ENCODE measurements around the gene SDK2. TPM values are rescaled to one million over a fixed set of nuclear protein-coding genes. Genes with fewer than 3 reads are reported as not detected.

Gene SDK2
- polyA plus RNA-seq, 4 donors: 8.9 to 9.8 (median 8.9) TPM

GRCh38 chr17:73297934-73298861 is 346.0 kb downstream of the SDK2 start:
- no peak for DNase-seq (ENCODE audit: low read depth in 4 of 4, low spot score in 3 of 4)

- no peak for DNase-seq (ENCODE audit: low read depth in 4 of 4, low spot score in 3 of 4)
These were observed 350.7 kb downstream of the SDK2 start for GRCh38 chr17:73293480-73293911.

GRCh38 chr17:73293031-73293430 is 351.2 kb downstream of the SDK2 start:
- no peak for DNase-seq (ENCODE audit: low read depth in 4 of 4, low spot score in 3 of 4)

GRCh38 chr17:73292031-73292531 is 352.2 kb downstream of the SDK2 start:
- no peak for DNase-seq (ENCODE audit: low read depth in 4 of 4, low spot score in 3 of 4)

- no peak for DNase-seq (ENCODE audit: low read depth in 4 of 4, low spot score in 3 of 4)
These were observed 352.9 kb downstream of the SDK2 start for GRCh38 chr17:73291260-73291801.

- no peak for DNase-seq (ENCODE audit: low read depth in 4 of 4, low spot score in 3 of 4)
These were observed 353.6 kb downstream of the SDK2 start for GRCh38 chr17:73290399-73291259.

GRCh38 chr17:73289549-73290254 is 354.5 kb downstream of the SDK2 start:
- DNase-seq (ENCODE audit: low read depth in 4 of 4, low spot score in 3 of 4): no peak

- no peak for DNase-seq (ENCODE audit: low read depth in 4 of 4, low spot score in 3 of 4)
These were observed 355.5 kb downstream of the SDK2 start for GRCh38 chr17:73288534-73289302.

GRCh38 chr17:73286863-73287296 is 357.4 kb downstream of the SDK2 start:
- no peak for DNase-seq (ENCODE audit: low read depth in 4 of 4, low spot score in 3 of 4)

GRCh38 chr17:73285916-73286862 is 358.1 kb downstream of the SDK2 start:
- DNase-seq (ENCODE audit: low read depth in 4 of 4, low spot score in 3 of 4): no peak

- no peak for DNase-seq (ENCODE audit: low read depth in 4 of 4, low spot score in 3 of 4)
These were observed 358.7 kb downstream of the SDK2 start for GRCh38 chr17:73285603-73285908.

- DNase-seq (ENCODE audit: low read depth in 4 of 4, low spot score in 3 of 4): no peak
These were observed 359.2 kb downstream of the SDK2 start for GRCh38 chr17:73284906-73285602.
